GM12872 (cell line): ENCODE data around the gene EIF4ENIF1.

Source experiments
- CTCF ChIP-seq: IDR thresholded peaks from 3 replicates; pipeline ENCODE4 v1.5.1; 2011; ENCODE audit warnings: low read depth, mild to moderate bottlenecking, low read length, moderate library complexity; ENCODE audit not compliant: insufficient read depth

Gene EIF4ENIF1

GRCh38 chr22:31488346-31488883 lies 1.2 kb downstream of the EIF4ENIF1 start:
- TF ChIP-seq CTCF: no peak

- no peak for TF ChIP-seq CTCF
These were observed 2.7 kb downstream of the EIF4ENIF1 start for GRCh38 chr22:31486951-31487350.

GRCh38 chr22:31481129-31481528 lies 8.5 kb downstream of the EIF4ENIF1 start:
- TF ChIP-seq CTCF: no peak

GRCh38 chr22:31477329-31477728 lies 12.3 kb downstream of the EIF4ENIF1 start:
- TF ChIP-seq CTCF: no peak

GRCh38 chr22:31475800-31476199 lies 13.8 kb downstream of the EIF4ENIF1 start:
- TF ChIP-seq CTCF: no peak

GRCh38 chr22:31474743-31475142 lies 14.9 kb downstream of the EIF4ENIF1 start:
- no peak for TF ChIP-seq CTCF

GRCh38 chr22:31465307-31465706 lies 24.3 kb downstream of the EIF4ENIF1 start:
- TF ChIP-seq CTCF: no peak
